Activated CD8-positive, alpha-beta memory T cell treated with anti-CD3 and anti-CD28 coated beads, Interleukin-2, amount 50 U/mL, for 1 hour (primary cell): Measurements from ENCODE around the gene RIMS4.

Experiments used
- DNase-seq: peaks from one replicate; pipeline ENCODE4 v3.0.0-alpha.2; 2020; ENCODE audit errors: extremely low read depth

Gene RIMS4

GRCh38 chr20:44720997-44721784 lies 89.2 kb downstream of the RIMS4 start:
- DNase-seq, result no peak

GRCh38 chr20:44720621-44720996 lies 89.7 kb downstream of the RIMS4 start:
- no peak for DNase-seq

GRCh38 chr20:44719841-44720240 lies 90.5 kb downstream of the RIMS4 start:
- no peak for DNase-seq

GRCh38 chr20:44717986-44718385 lies 92.4 kb downstream of the RIMS4 start:
- DNase-seq, result no peak

- DNase-seq, result no peak
Observed at GRCh38 chr20:44716309-44717106, 93.8 kb downstream of the RIMS4 start.

GRCh38 chr20:44715499-44716308 lies 94.6 kb downstream of the RIMS4 start:
- no peak for DNase-seq

- DNase-seq, result no peak
Observed at GRCh38 chr20:44714701-44715498, 95.4 kb downstream of the RIMS4 start, which contains the start of gene CCN5. Gene CCN5 (plus strand): TSS chr20:44715369. CDS start chr20:44715391, 22 bp downstream.

- DNase-seq, result no peak
Observed at GRCh38 chr20:44714102-44714700, 96.1 kb downstream of the RIMS4 start.

- DNase-seq, result no peak
Observed at GRCh38 chr20:44711237-44711636, 99.1 kb downstream of the RIMS4 start.

GRCh38 chr20:44709797-44710196 lies 100.5 kb downstream of the RIMS4 start:
- no peak for DNase-seq

GRCh38 chr20:44709380-44709779 lies 101.0 kb downstream of the RIMS4 start:
- no peak for DNase-seq

- DNase-seq, result no peak
Observed at GRCh38 chr20:44707018-44707579, 103.2 kb downstream of the RIMS4 start.

GRCh38 chr20:44706301-44707017 lies 103.9 kb downstream of the RIMS4 start:
- no peak for DNase-seq

GRCh38 chr20:44705364-44706094 lies 104.8 kb downstream of the RIMS4 start:
- no peak for DNase-seq

- no peak for DNase-seq
Observed at GRCh38 chr20:44704551-44704971, 105.8 kb downstream of the RIMS4 start.

- DNase-seq, result no peak
Observed at GRCh38 chr20:44703956-44704488, 106.3 kb downstream of the RIMS4 start.

- DNase-seq, result no peak
Observed at GRCh38 chr20:44703183-44703925, 107.0 kb downstream of the RIMS4 start.

GRCh38 chr20:44702776-44703175 lies 107.6 kb downstream of the RIMS4 start:
- no peak for DNase-seq
